ENCODE measurements around the gene HMGB1.

- TF ChIP-seq, protein P1, sequence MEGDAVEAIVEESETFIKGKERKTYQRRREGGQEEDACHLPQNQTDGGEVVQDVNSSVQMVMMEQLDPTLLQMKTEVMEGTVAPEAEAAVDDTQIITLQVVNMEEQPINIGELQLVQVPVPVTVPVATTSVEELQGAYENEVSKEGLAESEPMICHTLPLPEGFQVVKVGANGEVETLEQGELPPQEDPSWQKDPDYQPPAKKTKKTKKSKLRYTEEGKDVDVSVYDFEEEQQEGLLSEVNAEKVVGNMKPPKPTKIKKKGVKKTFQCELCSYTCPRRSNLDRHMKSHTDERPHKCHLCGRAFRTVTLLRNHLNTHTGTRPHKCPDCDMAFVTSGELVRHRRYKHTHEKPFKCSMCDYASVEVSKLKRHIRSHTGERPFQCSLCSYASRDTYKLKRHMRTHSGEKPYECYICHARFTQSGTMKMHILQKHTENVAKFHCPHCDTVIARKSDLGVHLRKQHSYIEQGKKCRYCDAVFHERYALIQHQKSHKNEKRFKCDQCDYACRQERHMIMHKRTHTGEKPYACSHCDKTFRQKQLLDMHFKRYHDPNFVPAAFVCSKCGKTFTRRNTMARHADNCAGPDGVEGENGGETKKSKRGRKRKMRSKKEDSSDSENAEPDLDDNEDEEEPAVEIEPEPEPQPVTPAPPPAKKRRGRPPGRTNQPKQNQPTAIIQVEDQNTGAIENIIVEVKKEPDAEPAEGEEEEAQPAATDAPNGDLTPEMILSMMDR (IDR thresholded peaks at IDR 0.05), result no peak
- no peak for TF ChIP-seq POLR2A (IDR thresholded peaks at IDR 0.05)
Observed at GRCh38 chr13:30477346-30478195, 11.8 kb upstream of the HMGB1 start.
